GM23248 (cell line): ENCODE results near the gene CAB39.

ENCODE experiments used
- EZH2 ChIP-seq: fragments of 200-600 bp; sonication (generic); IDR thresholded peaks from 2 replicates; pipeline ENCODE4 v1.6.1; 2018; ENCODE audit warnings: antibody characterized with exemption, mild to moderate bottlenecking; ENCODE audit not compliant: insufficient read depth, poor library complexity, severe bottlenecking
- EZH2phosphoT487 ChIP-seq: fragments of 200-600 bp; sonication (generic); IDR thresholded peaks from 2 replicates; pipeline ENCODE4 v1.6.1; 2018; ENCODE audit warnings: antibody characterized with exemption, moderate library complexity, mild to moderate bottlenecking, low read depth; ENCODE audit not compliant: insufficient read depth

GRCh38 chr2:230829959-230830358 is 117.3 kb downstream of the CAB39 start:
- TF ChIP-seq EZH2phosphoT487: no peak
- TF ChIP-seq EZH2: no peak
